Ramos (cell line): Measurements from ENCODE around the gene FAM241B.

ENCODE experiments used
- in situ Hi-C: fragments of 300-500 bp; cut with MboI; formaldehyde crosslinking; loops from one replicate; pipeline ENCODE4 v1.14.3; 2022; ENCODE audit warnings: low sequenced_read_pairs; ENCODE audit not compliant: unreplicated experiment

Gene FAM241B

GRCh38 chr10:69633673-69634635, 3.9 kb downstream of the FAM241B start:
- in situ Hi-C loops, result loop anchor here (25.0 kb wide), 1 partner anchor 397 kb away; no protein-coding TSS in a partner anchor

- in situ Hi-C loops, result loop anchor here (5.0 to 25.0 kb wide), 2 partner anchors 118 to 398 kb away; no protein-coding TSS in a partner anchor
Observed at GRCh38 chr10:69634759-69635425, 4.8 kb downstream of the FAM241B start.

GRCh38 chr10:69635428-69636272, 5.6 kb downstream of the FAM241B start:
- in situ Hi-C loops, result loop anchor here (5.0 to 25.0 kb wide), 2 partner anchors 118 to 398 kb away; no protein-coding TSS in a partner anchor

- in situ Hi-C loops, result loop anchor here (5.0 to 25.0 kb wide), 2 partner anchors 119 to 399 kb away; no protein-coding TSS in a partner anchor
Observed at GRCh38 chr10:69636273-69636575, 6.2 kb downstream of the FAM241B start.

GRCh38 chr10:69636626-69637605, 6.9 kb downstream of the FAM241B start:
- in situ Hi-C loops, result loop anchor here (5.0 to 25.0 kb wide), 2 partner anchors 120 to 400 kb away; no protein-coding TSS in a partner anchor

- in situ Hi-C loops, result loop anchor here (5.0 to 25.0 kb wide), 2 partner anchors 121 to 401 kb away; no protein-coding TSS in a partner anchor
Observed at GRCh38 chr10:69638642-69639041, 8.6 kb downstream of the FAM241B start.

GRCh38 chr10:69639291-69640195, 9.5 kb downstream of the FAM241B start:
- in situ Hi-C loops, result loop anchor here (5.0 to 25.0 kb wide), 2 partner anchors 122 to 402 kb away; no protein-coding TSS in a partner anchor

GRCh38 chr10:69640196-69640980, 10.3 kb downstream of the FAM241B start:
- in situ Hi-C loops, result loop anchor here (25.0 kb wide), 1 partner anchor 403 kb away; no protein-coding TSS in a partner anchor

- in situ Hi-C loops, result loop anchor here (25.0 kb wide), 1 partner anchor 404 kb away; no protein-coding TSS in a partner anchor
Observed at GRCh38 chr10:69641261-69641980, 11.4 kb downstream of the FAM241B start.

- in situ Hi-C loops, result loop anchor here (25.0 kb wide), 1 partner anchor 405 kb away; no protein-coding TSS in a partner anchor
Observed at GRCh38 chr10:69642747-69643146, 12.7 kb downstream of the FAM241B start.

- in situ Hi-C loops, result loop anchor here (25.0 kb wide), 1 partner anchor 407 kb away; no protein-coding TSS in a partner anchor
Observed at GRCh38 chr10:69643779-69644657, 14.0 kb downstream of the FAM241B start.

- in situ Hi-C loops, result loop anchor here (25.0 kb wide), 1 partner anchor 407 kb away; no protein-coding TSS in a partner anchor
Observed at GRCh38 chr10:69644658-69645295, 14.7 kb downstream of the FAM241B start.

- in situ Hi-C loops, result loop anchor here (25.0 kb wide), 1 partner anchor 408 kb away; no protein-coding TSS in a partner anchor
Observed at GRCh38 chr10:69645296-69646184, 15.5 kb downstream of the FAM241B start.
